K562 (cell line): Measurements from ENCODE around the gene KIF3A. TPM values are rescaled to one million over a fixed set of nuclear protein-coding genes. Genes with fewer than 3 reads are reported as not detected.

Experiments used
- E2F6 ChIP-seq, 2 experiments: IDR thresholded peaks; 2 replicates each; pipeline ENCODE4 v1.6.1; 2011; ENCODE audit warnings: borderline replicate concordance in 1 of 2, control low read depth in 1 of 2, low read depth in 1 of 2, low read length in 1 of 2, mild to moderate bottlenecking in 1 of 2, mixed read lengths in 1 of 2, moderate library complexity in 1 of 2; ENCODE audit not compliant: insufficient read depth in 1 of 2, insufficient read length in 1 of 2, poor library complexity in 1 of 2, severe bottlenecking in 1 of 2; ENCODE audit errors: extremely low read depth in 1 of 2
- REST ChIP-seq, 2 experiments: fragments of 450-650 bp; formaldehyde crosslinking in 1 of 2; IDR thresholded peaks; 2 replicates each; pipeline versions ENCODE4 v1.4.0 to v1.6.1; 2014 to 2020; ENCODE audit warnings: mild to moderate bottlenecking in 2 of 2, borderline replicate concordance in 1 of 2, low read depth in 1 of 2
- ZNF280B ChIP-seq: fragments of 250-450 bp; sonication (Bioruptor Pico); IDR thresholded peaks from 2 replicates; pipeline ENCODE4 v1.5.1; 2021; ENCODE audit warnings: mild to moderate bottlenecking
- polyA plus RNA-seq, 8 experiments: library from polyadenylated mRNA; depleted of rRNA in 4 of 8; stranded (reverse) in 5 of 8; unstranded in 3 of 8; fragments of >200 nt; fragmentation: Nextera tagmentation in 2 of 8; fragmentation: Illumina TruSeq in 1 of 8; extraction: Ambion mirVana in 2 of 8; extraction: Trizol in 1 of 8; gene quantifications; 2 replicates each; pipeline versions ENCODE4 v1.2.1 to v1.2.3, GENCODE V29; 2011 to 2014; ENCODE audit warnings: inconsistent platforms in 1 of 8, missing spikeins in 1 of 8
- total RNA-seq, 7 experiments: library from RNA; depleted of rRNA in 6 of 7; stranded (reverse); fragments of >200 nt in 6 of 7; fragmentation: Illumina TruSeq in 2 of 7; extraction: Trizol in 2 of 7; gene quantifications; 2 replicates each; pipeline versions ENCODE4 v1.2.1 to v1.2.3, GENCODE V29; 2011 to 2021; ENCODE audit warnings: low replicate concordance in 1 of 7

KIF3A gene
- total and polyA plus RNA-seq, 9 of the 15 experiments (the other 6 are each of a cell fraction or from before 2014, with no cell fraction given): 1.5 to 7.8 (median 6.0) TPM

GRCh38 chr5:132663771-132664695 lies 73.3 kb downstream of the KIF3A start (continued):
- TF ChIP-seq REST (IDR thresholded peaks at IDR 0.05; ENCODE audit: borderline replicate concordance) (peak; percentile 9; the same call in 1 of the 2 replicates), REST (CRISPR knock-in tag; IDR thresholded peaks at IDR 0.05; ENCODE audit: low read depth) (no peak), E2F6 (IDR thresholded peaks at IDR 0.05; ENCODE audit: borderline replicate concordance in 1 of 2, extremely low read depth in 1 of 2, insufficient read depth in 1 of 2, insufficient read length in 1 of 2, low read depth in 1 of 2, low read length in 1 of 2, poor library complexity in 1 of 2, severe bottlenecking in 1 of 2) (peak; percentile 60 to 92), ZNF280B (CRISPR knock-in tag) (no peak)
